Measurements from ENCODE around the gene RNF166. TPM values are rescaled to one million over a fixed set of nuclear protein-coding genes. Genes with fewer than 3 reads are reported as not detected.

Gene RNF166
- total and polyA plus RNA-seq, 2 donors (not counting 3 experiments of a cell fraction or from before 2014, with no cell fraction given) = 27.6 to 38.8 TPM

- DNase-seq (ENCODE audit: low read depth, low spot score) = no peak
- Histone ChIP-seq H3K79me2 (ENCODE audit: control insufficient read depth, insufficient read depth, low read length) (no peaks in the 10 kb centered on the region), H3K27ac (ENCODE audit: insufficient read depth, low read depth, low read length) (no peak overlapping the region), H2AFZ (ENCODE audit: low read depth, low read length) (no peak overlapping the region), H3K9ac (replicated peaks; ENCODE audit: extremely low read depth, insufficient read depth, low read length) (no peak overlapping the region), H3K36me3 (ENCODE audit: control insufficient read depth in 2 of 2, extremely low read depth in 1 of 2, insufficient read depth in 2 of 2, low read length in 2 of 2) (no peaks in the 10 kb centered on the region), H3K4me1 (ENCODE audit: control insufficient read depth, extremely low read depth, insufficient read depth, low read length) (no peaks in the 10 kb centered on the region), H3K4me3 (replicated peaks in 1 of 3; ENCODE audit: insufficient read depth in 1 of 3, low read depth in 1 of 3, low read length in 3 of 3) (no peak overlapping the region), H4K20me1 (replicated peaks; ENCODE audit: control insufficient read depth, extremely low read depth, insufficient read depth, low read length) (no peaks in the 10 kb centered on the region), H3K9me3 (replicated peaks; ENCODE audit: control insufficient read depth, insufficient read depth, low read length) (no peaks in the 10 kb centered on the region), H3K4me2 (ENCODE audit: insufficient read depth, low read length) (no peak overlapping the region), H3K9me1 (replicated peaks; ENCODE audit: control insufficient read depth, extremely low read depth, insufficient read depth, low read length) (no peaks in the 10 kb centered on the region), H3K27me3 (ENCODE audit: control insufficient read depth in 2 of 2, insufficient read depth in 2 of 2, low read length in 2 of 2) (peaks cover 0 to 2% of the 10 kb centered on the region in 2 experiments)
- FAIRE-seq = no peak
- no TSS peak for BruUV-seq (replicated peaks)
- dilution Hi-C loops (cut with MboI; ENCODE audit: extremely low pct_ligation_motif_present, low sequenced_read_pairs) = no loop called here
- ChIA-PET CTCF (no interaction called here), POLR2A (no interaction called here)
- TF ChIP-seq CTCF (IDR thresholded peaks at IDR 0.05; ENCODE audit: extremely low read depth in 1 of 2, insufficient read depth in 1 of 2, low read depth in 1 of 2, low read length in 2 of 2) (no peak), MAX (IDR thresholded peaks at IDR 0.05; ENCODE audit: insufficient read depth, insufficient read length) (no peak), POLR2AphosphoS5 (IDR thresholded peaks at IDR 0.05; ENCODE audit: insufficient read depth, low read depth, low read length) (no peak), EZH2 (IDR thresholded peaks at IDR 0.05; ENCODE audit: borderline replicate concordance, low read depth, low read length, severe bottlenecking) (no peak), JUN (IDR thresholded peaks at IDR 0.05; ENCODE audit: borderline replicate concordance, insufficient read depth, insufficient read length, low read depth) (no peak), POLR2A (IDR thresholded peaks at IDR 0.05; ENCODE audit: low read depth, low read length) (no peak), GATA2 (IDR thresholded peaks at IDR 0.05; ENCODE audit: insufficient read depth, insufficient read length, low read depth, low read length) (no peak), MYC (IDR thresholded peaks at IDR 0.05; ENCODE audit: low read depth, low read length) (no peak), FOS (IDR thresholded peaks at IDR 0.05; ENCODE audit: borderline replicate concordance, insufficient read depth, low read length) (no peak)
- intact Hi-C loops (cut with micrococcal nuclease) = no loop called here
These were observed 14.2 kb downstream of the RNF166 start for GRCh38 chr16:88691924-88692560.

All from endothelial cell of umbilical vein (primary cell).